IPS DF 4.7 (cell line): ENCODE measurements around the gene TCAF1.
"Not testable (repeated sequence)": the region's sequence is repeated elsewhere in the genome, so short reads cannot be mapped to it uniquely, and the experiment has no call there.

Source experiments
- DNase-seq: peaks from one replicate; pipeline ENCODE4 v3.0.0-alpha.2; 2013; ENCODE audit warnings: low spot score; ENCODE audit errors: extremely low read depth

TCAF1 gene

DNA sequence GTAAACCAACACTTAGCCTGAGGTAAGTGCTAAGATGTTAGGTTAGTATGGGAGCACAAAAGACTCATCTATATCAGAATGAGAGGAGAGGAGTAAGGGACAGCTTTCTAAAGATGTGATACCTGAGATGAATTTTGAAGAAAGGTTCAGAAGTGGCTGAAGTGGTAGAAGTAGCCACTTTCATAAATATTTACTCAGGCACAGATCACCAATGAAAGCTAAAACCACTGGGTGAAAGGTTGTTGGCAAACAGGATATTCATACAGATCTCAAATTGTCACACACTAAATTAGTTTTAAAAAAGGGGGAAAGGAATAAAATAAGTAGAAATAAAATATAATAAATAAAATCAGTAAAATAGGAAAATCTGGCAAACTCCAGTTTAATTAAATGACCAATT is 30.4 kb downstream of the TCAF1 start:
- DNase-seq: not testable (repeated sequence)

GRCh38 chr7:143857994-143858393 is 44.0 kb downstream of the TCAF1 start:
- not testable (repeated sequence) for DNase-seq

DNA sequence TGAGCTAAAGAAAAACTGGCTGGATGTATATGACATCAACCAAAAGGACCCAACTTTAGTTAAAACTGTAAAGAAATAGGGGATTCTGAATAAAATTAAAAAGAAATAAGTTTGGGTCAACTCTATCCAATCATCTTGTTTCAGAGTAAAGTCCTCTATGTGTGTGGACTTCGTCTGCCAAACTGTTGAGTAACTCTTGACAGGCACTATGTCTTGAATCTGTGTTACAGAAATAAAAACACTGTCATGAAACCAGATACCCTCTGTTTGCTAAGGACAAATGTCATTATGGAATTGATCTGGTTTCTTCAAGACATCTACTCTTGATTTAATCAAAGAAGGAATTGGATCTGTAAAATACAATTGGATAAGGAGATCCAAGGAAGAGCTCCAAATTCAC is 46.5 kb downstream of the TCAF1 start:
- not testable (repeated sequence) for DNase-seq

GRCh38 chr7:143850682-143851081 is 51.3 kb downstream of the TCAF1 start:
- DNase-seq: no peak

DNA sequence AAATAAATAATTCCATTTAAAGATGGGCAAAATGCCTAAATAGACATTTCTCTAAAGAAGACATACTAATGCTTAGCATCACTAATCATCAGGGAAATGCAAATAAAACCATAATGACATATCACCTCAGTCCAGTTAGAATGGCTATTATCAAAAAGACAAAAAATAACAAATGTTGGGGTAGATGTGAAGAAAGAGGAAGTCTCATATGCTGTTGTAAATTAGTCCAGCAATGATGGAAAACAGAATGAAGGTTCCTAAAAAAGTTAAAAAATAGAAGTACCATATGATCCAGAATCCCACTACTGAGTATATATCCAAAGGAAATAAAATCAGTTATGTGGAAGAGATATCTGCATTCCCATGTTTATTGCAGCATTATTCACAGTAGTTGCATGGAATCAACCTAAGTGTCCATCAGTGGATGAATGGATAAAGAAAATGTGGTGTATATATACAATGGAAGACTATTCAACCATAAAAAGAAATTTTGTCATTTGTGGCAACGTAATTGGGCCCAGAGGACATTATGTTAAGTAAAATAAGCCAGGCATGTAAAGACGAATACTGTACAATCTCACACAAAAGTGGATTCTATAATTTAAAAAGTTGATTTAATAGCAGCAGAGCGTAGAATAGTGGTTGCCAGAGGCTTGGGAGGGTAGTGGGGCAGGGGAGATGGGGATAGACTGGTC is 52.0 kb downstream of the TCAF1 start:
- DNase-seq: no peak

DNA sequence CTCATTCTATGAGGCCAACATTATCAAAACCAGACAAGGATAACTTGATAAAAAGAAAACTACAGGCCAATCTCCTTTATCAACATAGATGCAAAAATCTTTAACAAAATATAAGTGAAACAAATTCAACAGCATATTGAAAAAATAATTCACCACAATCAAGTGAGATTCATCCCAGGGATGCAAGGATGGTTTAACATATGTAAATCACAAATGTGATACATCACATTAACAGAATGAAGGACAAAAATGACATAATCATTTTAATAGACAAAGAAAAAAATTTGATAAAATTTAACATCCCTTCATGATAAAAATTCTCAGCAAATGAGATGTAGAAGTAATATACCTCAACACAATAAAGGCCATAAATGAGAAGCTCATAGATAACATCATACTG is 53.8 kb downstream of the TCAF1 start:
- DNase-seq: no peak

DNA sequence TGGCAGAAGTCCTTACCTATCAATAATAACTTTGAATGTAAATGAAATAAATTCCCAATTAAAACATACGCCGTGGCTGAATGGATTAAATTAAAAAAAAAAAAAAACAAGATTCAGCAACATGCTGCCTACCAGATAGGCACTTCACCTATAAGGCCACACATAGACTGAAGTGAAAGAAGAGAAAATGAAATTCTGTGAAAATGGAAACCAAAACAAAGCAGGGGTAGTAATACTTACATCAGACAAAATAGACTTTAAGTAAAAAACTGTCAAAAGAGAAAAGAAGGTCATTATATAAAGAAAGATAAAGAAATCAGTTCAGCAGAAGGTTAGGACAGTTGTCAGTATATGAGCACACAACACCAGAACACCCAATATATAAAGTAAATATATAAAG is 55.3 kb downstream of the TCAF1 start:
- no peak for DNase-seq

DNA sequence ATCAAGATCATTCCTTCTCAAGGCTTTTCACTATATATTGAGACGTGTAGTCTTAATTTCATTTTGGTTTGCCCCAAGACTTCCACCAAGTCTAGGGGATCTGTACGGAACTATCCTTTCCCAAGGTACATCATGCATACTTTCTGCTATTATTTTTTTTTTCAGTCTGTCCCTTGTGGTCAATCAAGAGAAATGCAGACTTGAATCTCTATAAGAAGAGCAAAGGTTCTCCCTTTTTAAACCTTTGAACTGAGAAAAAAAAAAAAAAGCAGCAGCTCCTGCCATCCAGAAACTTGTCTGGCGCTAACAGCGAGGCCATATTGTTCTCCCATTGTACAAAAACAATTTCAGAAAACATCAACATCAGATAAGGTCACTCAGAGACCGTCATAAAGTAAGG is 60.3 kb downstream of the TCAF1 start:
- not testable (repeated sequence) for DNase-seq

DNA sequence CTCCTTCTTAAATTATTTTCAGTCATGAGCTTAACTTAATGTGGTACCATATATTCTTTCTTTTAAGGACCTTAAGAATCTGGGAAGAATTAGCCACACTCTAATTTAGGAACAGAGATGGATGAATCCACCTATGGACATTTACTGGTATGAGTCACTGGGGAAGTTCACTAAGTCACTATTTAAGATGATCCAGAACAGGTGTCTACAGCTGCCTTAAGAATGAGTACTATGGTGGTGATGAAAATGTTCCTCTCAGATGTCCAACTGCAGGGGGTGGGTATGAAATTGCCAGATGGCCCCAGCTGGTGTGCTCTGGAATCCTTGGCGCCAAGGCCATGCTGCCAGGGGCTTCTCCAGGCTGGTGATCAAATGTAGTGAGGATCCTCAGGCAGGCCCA is 61.9 kb downstream of the TCAF1 start:
- not testable (repeated sequence) for DNase-seq

DNA sequence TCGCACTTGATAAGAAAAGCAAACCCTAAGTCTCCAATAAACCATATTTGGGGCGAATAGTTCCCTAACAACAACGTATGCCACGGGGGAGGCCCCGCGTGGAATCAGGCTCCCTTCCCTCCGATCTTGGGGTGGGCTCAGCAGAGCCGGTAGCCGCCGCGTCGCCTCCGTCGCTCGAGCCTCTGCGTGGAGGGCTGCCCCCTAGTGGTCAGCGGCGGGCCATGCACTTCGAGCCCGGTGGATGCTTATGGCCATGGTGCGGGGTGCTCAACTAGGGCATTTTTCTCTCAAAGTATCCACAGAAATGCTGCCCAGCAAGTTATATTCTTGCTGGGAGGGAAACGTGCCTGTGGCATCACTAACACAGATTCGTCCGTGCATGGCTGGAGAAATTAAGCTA is 64.8 kb downstream of the TCAF1 start:
- DNase-seq: not testable (repeated sequence)

DNA sequence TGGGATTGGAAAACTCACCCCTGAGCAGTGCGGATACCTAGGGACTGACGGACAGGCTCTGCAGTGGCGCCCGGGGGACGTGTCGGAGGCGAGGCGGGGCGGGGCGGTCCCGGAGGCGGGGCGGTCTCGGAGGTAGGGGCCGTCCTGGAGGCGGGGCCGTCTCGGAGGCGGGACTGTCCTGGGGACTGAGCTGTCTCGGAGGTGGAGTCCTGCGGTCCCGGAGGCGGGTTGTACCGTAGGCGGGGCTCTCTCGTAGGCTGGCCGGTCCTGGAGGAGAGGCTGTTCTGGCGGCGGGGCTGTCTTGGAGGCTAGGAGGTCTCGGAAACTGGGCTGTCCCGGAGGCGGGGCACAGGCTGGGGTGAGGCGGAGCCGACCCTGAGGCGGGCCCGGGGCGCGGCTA is 65.4 kb downstream of the TCAF1 start:
- DNase-seq: not testable (repeated sequence)

DNA sequence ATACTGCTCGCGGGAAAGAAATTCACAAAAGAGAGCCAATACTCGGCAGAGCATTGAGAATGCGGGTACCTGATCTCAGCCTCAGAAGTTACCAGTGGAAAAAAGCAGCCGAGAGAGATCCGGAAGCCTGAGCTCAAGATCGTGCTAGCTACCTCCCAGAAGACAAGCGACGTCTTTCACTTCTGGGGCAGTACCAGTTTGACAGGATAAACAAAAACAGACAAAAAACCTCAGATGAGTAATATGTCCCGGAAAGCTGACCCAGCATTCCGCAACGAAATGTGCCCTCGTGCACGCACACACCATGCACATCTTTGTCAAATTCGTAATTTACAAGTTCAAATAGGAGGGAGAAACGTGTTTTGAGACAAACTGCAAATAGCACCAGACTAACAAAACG is 65.9 kb downstream of the TCAF1 start:
- not testable (repeated sequence) for DNase-seq

DNA sequence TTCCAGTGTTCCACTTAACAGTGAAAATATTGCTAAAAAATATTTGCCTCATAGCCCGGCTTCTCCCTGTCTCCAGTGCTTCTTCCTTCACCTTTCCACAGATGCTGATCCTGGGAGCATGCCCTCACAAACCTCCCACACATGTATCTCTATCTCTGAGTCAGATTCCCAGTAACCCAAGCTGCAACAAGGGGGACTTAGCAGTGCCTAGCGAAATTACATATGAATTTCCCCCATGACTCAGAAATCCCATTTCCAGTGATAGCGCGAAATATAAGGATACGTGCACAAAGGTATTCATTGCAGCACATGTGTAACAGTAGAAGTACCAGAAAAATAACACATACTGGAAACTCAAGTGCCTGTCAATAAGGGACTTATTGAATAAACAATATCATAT is 75.4 kb downstream of the TCAF1 start:
- DNase-seq: not testable (repeated sequence)

- not testable (repeated sequence) for DNase-seq
Measured at GRCh38 chr7:143824295-143825135, 77.5 kb downstream of the TCAF1 start.

- not testable (repeated sequence) for DNase-seq
Measured at GRCh38 chr7:143823634-143824294, 78.2 kb downstream of the TCAF1 start.

- DNase-seq: not testable (repeated sequence)
Measured at GRCh38 chr7:143821392-143822277, 80.3 kb downstream of the TCAF1 start.

DNA sequence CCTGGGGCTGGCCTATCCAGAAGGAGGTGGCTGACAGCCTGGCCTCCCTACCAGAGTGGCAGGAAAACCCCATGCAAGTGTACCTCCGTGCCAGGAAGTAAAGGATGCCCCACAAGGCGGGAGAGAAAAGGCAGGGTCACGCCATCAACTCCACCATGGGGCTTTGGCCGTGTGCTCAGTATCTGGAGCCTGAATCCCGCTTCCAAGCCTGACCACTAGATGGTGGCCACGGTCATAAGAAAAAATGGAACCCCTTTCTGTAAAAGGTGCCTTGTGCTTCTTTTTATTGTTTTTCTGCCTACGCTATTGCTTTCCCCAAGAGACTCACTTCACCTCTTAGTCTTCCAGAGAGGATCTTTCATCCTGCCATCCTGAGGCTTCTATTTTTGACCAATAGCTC is 84.1 kb downstream of the TCAF1 start:
- not testable (repeated sequence) for DNase-seq

DNA sequence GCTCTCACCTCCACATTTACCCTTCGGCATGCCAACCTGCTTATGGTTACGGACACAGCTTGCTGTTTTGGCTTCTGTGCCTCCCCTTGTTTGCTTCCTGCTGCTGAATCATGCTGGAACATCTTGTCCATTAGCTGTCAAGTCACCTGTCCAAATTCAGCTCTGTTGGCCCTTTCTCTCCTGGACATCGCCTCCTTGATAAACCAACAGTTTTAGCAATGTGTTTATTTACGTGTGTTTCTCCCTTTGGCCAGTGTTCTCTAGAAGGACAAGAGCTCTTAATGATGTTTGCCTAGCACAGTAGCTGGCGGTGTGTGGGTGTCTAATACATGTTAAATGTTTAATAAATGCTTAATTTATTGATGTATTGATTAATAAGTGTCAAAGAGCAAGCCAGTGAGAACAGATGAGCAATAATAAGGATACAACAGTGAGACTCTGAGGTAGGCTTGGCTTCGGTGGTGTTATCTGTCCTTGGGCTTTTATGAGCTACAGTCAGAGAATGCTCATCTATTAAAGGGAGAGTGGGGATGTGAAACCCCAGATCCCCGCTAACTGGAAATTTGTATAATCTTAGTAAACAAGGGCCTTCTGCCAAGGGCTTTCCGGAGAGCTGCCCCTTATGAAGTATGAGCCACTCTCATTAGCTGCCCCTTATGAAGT is 85.4 kb downstream of the TCAF1 start:
- DNase-seq: not testable (repeated sequence)

DNA sequence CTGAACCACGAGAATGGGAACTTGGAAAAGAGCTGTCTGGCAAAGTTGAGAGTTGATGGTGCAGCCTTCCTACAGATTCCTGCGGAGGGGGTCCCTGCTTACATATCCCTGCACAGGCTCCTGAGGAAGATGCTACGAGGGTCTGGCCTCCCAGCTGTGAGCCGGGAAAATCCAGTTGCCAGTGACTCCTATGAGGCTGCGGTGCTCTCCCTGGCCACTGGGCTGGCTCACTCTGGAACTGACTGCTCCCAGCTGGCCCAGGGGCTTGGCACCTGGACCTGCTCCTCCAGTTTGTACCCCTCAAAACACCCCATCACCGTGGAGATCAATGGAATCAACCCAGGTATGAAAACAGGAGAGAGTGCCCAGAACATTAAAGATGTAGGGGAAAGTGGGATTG is 91.3 kb downstream of the TCAF1 start:
- DNase-seq: not testable (repeated sequence)

DNA sequence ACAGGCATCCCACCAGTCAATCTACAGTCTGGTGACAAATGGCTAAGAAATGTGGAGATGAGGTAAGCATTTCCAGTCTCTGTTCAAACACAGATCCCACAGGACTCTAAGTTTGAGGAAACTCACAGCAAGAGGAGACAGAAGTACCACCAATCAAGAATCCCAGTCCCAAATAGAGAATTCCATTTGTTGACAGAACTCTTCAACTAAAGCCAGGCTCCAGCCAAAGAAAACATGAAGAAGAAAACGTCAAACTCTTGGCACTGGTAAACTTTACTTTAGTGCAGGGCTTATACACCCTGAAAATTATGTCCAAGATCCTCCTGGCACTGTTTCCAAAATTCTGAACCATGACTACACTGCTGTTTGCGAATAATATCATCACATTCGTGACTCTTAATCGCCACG is 95.3 kb downstream of the TCAF1 start:
- DNase-seq: not testable (repeated sequence)
